Measurements from ENCODE around the gene HOXB2.
A peak's percentile ranks its signal among the peaks of the same experiment; 100 is the strongest.

Gene HOXB2

GRCh38 chr17:48553190-48553547 is 8.3 kb upstream of the HOXB2 start:
- H3K27me3 ChIP-seq (ENCODE audit: control insufficient read depth in 2 of 2, insufficient read depth in 2 of 2, low read length in 2 of 2), result peaks cover 0 to 3% of the 10 kb centered on the region in 2 donors
- H3K27ac ChIP-seq (ENCODE audit: low read depth in 2 of 2, low read length in 2 of 2), result peak overlapping the region in 1 of 2 donors; percentile 61
- H3K4me1 ChIP-seq (ENCODE audit: control insufficient read depth in 2 of 2, insufficient read depth in 2 of 2, low read length in 2 of 2), result peaks cover 18 to 25% of the 10 kb centered on the region in 2 donors
- no peak overlapping the region for H3K9ac ChIP-seq (ENCODE audit: low read depth in 1 of 2, low read length in 2 of 2)
- H3K4me3 ChIP-seq (ENCODE audit: low read length in 2 of 2), result no peak overlapping the region
- H3K36me3 ChIP-seq (ENCODE audit: control insufficient read depth in 2 of 2, insufficient read depth in 2 of 2, low read length in 2 of 2), result peaks cover 4 to 16% of the 10 kb centered on the region in 2 donors
- H3K9me3 ChIP-seq (ENCODE audit: control insufficient read depth in 2 of 2, low read length in 2 of 2), result no peaks in the 10 kb centered on the region

DNA sequence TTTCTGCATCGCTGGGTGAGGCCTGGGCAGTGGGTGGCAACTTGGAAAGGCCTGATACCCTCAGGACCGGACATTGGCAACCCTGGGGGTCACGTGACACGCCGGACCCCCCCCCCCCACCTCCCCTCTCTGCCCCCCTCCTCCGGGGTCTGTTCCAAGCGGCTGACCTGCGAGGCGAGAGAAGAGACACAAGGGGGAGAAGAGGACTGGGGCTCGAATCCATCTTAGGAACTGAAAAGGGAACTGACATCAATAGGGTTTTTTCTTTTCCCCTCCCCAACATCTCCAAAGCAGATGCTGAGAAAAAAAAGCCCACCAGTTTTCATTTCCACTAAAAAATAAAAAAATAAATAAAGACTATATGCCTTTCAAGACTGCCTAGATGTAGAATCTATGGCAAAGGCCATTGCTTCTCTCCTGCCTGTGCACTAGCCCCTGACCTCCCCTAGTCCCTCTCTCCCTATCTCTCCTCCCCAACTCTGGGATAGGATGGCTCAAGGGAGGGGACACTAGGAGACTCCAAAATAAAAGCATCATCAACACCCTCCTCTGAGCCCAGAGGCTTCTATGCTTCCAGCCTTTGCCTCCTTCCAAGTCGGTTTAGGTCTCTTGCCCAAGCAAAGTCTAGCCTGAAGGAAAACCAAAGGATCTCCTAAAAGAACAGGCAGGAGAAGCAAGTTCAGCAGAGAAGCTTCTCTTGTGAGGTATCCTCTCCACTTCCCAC is 7.7 kb upstream of the HOXB2 start:
- Histone ChIP-seq H3K4me3 (ENCODE audit: low read length in 2 of 2) (no peak overlapping the region), H3K27ac (ENCODE audit: low read depth in 2 of 2, low read length in 2 of 2) (peak overlapping the region; percentile 14 to 61), H3K27me3 (ENCODE audit: control insufficient read depth in 2 of 2, insufficient read depth in 2 of 2, low read length in 2 of 2) (peaks cover 0 to 3% of the 10 kb centered on the region in 2 donors), H3K36me3 (ENCODE audit: control insufficient read depth in 2 of 2, insufficient read depth in 2 of 2, low read length in 2 of 2) (peaks cover 4 to 16% of the 10 kb centered on the region in 2 donors), H3K9me3 (ENCODE audit: control insufficient read depth in 2 of 2, low read length in 2 of 2) (no peaks in the 10 kb centered on the region), H3K9ac (ENCODE audit: low read depth in 1 of 2, low read length in 2 of 2) (no peak overlapping the region), H3K4me1 (ENCODE audit: control insufficient read depth in 2 of 2, insufficient read depth in 2 of 2, low read length in 2 of 2) (peaks cover 17 to 24% of the 10 kb centered on the region in 2 donors)

GRCh38 chr17:48551596-48552465 is 6.9 kb upstream of the HOXB2 start:
- Histone ChIP-seq H3K36me3 (ENCODE audit: control insufficient read depth in 2 of 2, insufficient read depth in 2 of 2, low read length in 2 of 2) (peaks cover 4 to 16% of the 10 kb centered on the region in 2 donors), H3K4me1 (ENCODE audit: control insufficient read depth in 2 of 2, insufficient read depth in 2 of 2, low read length in 2 of 2) (peaks cover 10 to 19% of the 10 kb centered on the region in 2 donors), H3K9ac (ENCODE audit: low read depth in 1 of 2, low read length in 2 of 2) (no peak overlapping the region), H3K4me3 (ENCODE audit: low read length in 2 of 2) (no peak overlapping the region), H3K27ac (ENCODE audit: low read depth in 2 of 2, low read length in 2 of 2) (peak overlapping the region; percentile 14 to 61), H3K9me3 (ENCODE audit: control insufficient read depth in 2 of 2, low read length in 2 of 2) (no peaks in the 10 kb centered on the region), H3K27me3 (ENCODE audit: control insufficient read depth in 2 of 2, insufficient read depth in 2 of 2, low read length in 2 of 2) (peaks cover 0 to 1% of the 10 kb centered on the region in 2 donors)

GRCh38 chr17:48551214-48551555 is 6.3 kb upstream of the HOXB2 start:
- Histone ChIP-seq H3K27me3 (ENCODE audit: control insufficient read depth in 2 of 2, insufficient read depth in 2 of 2, low read length in 2 of 2) (no peaks in the 10 kb centered on the region), H3K9me3 (ENCODE audit: control insufficient read depth in 2 of 2, low read length in 2 of 2) (no peaks in the 10 kb centered on the region), H3K27ac (ENCODE audit: low read depth in 2 of 2, low read length in 2 of 2) (peak overlapping the region in 1 of 2 donors; percentile 32), H3K4me3 (ENCODE audit: low read length in 2 of 2) (no peak overlapping the region), H3K4me1 (ENCODE audit: control insufficient read depth in 2 of 2, insufficient read depth in 2 of 2, low read length in 2 of 2) (peaks cover 11 to 17% of the 10 kb centered on the region in 2 donors), H3K9ac (ENCODE audit: low read depth in 1 of 2, low read length in 2 of 2) (no peak overlapping the region), H3K36me3 (ENCODE audit: control insufficient read depth in 2 of 2, insufficient read depth in 2 of 2, low read length in 2 of 2) (peaks cover 4 to 16% of the 10 kb centered on the region in 2 donors)

GRCh38 chr17:48550502-48551213 is 5.7 kb upstream of the HOXB2 start:
- no peak overlapping the region for H3K9ac ChIP-seq (ENCODE audit: low read depth in 1 of 2, low read length in 2 of 2)
- no peak overlapping the region for H3K4me3 ChIP-seq (ENCODE audit: low read length in 2 of 2)
- H3K9me3 ChIP-seq (ENCODE audit: control insufficient read depth in 2 of 2, low read length in 2 of 2), result no peaks in the 10 kb centered on the region
- peaks cover 4 to 16% of the 10 kb centered on the region in 2 donors for H3K36me3 ChIP-seq (ENCODE audit: control insufficient read depth in 2 of 2, insufficient read depth in 2 of 2, low read length in 2 of 2)
- peaks cover 12 to 15% of the 10 kb centered on the region in 2 donors for H3K4me1 ChIP-seq (ENCODE audit: control insufficient read depth in 2 of 2, insufficient read depth in 2 of 2, low read length in 2 of 2)
- peak overlapping the region; percentile 27 to 32 for H3K27ac ChIP-seq (ENCODE audit: low read depth in 2 of 2, low read length in 2 of 2)
- H3K27me3 ChIP-seq (ENCODE audit: control insufficient read depth in 2 of 2, insufficient read depth in 2 of 2, low read length in 2 of 2), result no peaks in the 10 kb centered on the region

GRCh38 chr17:48549914-48550501 is 5.1 kb upstream of the HOXB2 start:
- no peak overlapping the region for H3K4me3 ChIP-seq (ENCODE audit: low read length in 2 of 2)
- H3K4me1 ChIP-seq (ENCODE audit: control insufficient read depth in 2 of 2, insufficient read depth in 2 of 2, low read length in 2 of 2), result peaks cover 18% of the 10 kb centered on the region in 2 donors
- H3K9me3 ChIP-seq (ENCODE audit: control insufficient read depth in 2 of 2, low read length in 2 of 2), result no peaks in the 10 kb centered on the region
- H3K27me3 ChIP-seq (ENCODE audit: control insufficient read depth in 2 of 2, insufficient read depth in 2 of 2, low read length in 2 of 2), result no peaks in the 10 kb centered on the region
- H3K9ac ChIP-seq (ENCODE audit: low read depth in 1 of 2, low read length in 2 of 2), result no peak overlapping the region
- H3K27ac ChIP-seq (ENCODE audit: low read depth in 2 of 2, low read length in 2 of 2), result peak overlapping the region in 1 of 2 donors; percentile 32
- H3K36me3 ChIP-seq (ENCODE audit: control insufficient read depth in 2 of 2, insufficient read depth in 2 of 2, low read length in 2 of 2), result peaks cover 4 to 16% of the 10 kb centered on the region in 2 donors

GRCh38 chr17:48549281-48549630 is 4.3 kb upstream of the HOXB2 start:
- Histone ChIP-seq H3K9ac (ENCODE audit: low read depth in 1 of 2, low read length in 2 of 2) (no peak overlapping the region), H3K9me3 (ENCODE audit: control insufficient read depth in 2 of 2, low read length in 2 of 2) (no peaks in the 10 kb centered on the region), H3K4me3 (ENCODE audit: low read length in 2 of 2) (no peak overlapping the region), H3K4me1 (ENCODE audit: control insufficient read depth in 2 of 2, insufficient read depth in 2 of 2, low read length in 2 of 2) (peaks cover 15 to 18% of the 10 kb centered on the region in 2 donors), H3K27ac (ENCODE audit: low read depth in 2 of 2, low read length in 2 of 2) (no peak overlapping the region), H3K36me3 (ENCODE audit: control insufficient read depth in 2 of 2, insufficient read depth in 2 of 2, low read length in 2 of 2) (peaks cover 4 to 14% of the 10 kb centered on the region in 2 donors), H3K27me3 (ENCODE audit: control insufficient read depth in 2 of 2, insufficient read depth in 2 of 2, low read length in 2 of 2) (no peaks in the 10 kb centered on the region)

DNA sequence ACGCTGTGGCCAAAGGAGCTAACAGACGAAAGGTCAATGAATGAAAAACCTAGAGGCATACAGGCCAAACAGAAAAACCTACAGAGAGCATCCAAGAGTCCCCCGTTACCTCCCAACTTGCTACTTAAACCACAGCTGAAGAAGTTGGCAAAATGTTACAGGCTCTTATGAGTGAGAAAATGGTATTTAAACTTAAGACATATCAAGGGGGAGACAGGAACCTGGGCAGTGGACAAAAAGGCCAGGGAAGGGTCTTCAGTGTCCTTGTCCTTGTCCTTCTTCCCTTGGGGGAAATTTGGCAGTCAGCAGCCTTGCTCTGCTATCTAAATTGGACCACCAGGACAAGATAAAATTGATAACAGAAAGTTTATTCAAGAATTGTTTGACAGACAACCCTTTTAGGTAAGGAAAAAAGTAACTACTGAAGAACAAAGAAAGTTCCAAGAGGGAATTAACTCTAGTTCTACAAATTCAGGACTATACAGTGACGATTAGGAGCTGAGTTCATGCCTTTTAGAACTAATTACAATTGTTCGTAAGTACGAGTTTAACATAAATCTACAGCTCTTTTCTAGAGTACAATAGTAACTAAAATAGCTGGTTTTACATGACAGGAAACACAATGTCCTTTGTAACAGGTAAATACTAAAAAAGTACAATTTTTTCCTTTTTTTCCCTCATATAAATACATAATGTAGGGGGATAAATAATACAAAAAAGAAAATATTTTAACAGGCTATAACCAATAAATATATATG is 3.8 kb upstream of the HOXB2 start:
- no peak overlapping the region for H3K9ac ChIP-seq (ENCODE audit: low read depth in 1 of 2, low read length in 2 of 2)
- peak overlapping the region; percentile 72 to 87 for H3K27ac ChIP-seq (ENCODE audit: low read depth in 2 of 2, low read length in 2 of 2)
- H3K4me1 ChIP-seq (ENCODE audit: control insufficient read depth in 2 of 2, insufficient read depth in 2 of 2, low read length in 2 of 2), result peaks cover 15 to 18% of the 10 kb centered on the region in 2 donors
- H3K4me3 ChIP-seq (ENCODE audit: low read length in 2 of 2), result no peak overlapping the region
- no peaks in the 10 kb centered on the region for H3K27me3 ChIP-seq (ENCODE audit: control insufficient read depth in 2 of 2, insufficient read depth in 2 of 2, low read length in 2 of 2)
- H3K36me3 ChIP-seq (ENCODE audit: control insufficient read depth in 2 of 2, insufficient read depth in 2 of 2, low read length in 2 of 2), result peaks cover 4 to 14% of the 10 kb centered on the region in 2 donors
- no peaks in the 10 kb centered on the region for H3K9me3 ChIP-seq (ENCODE audit: control insufficient read depth in 2 of 2, low read length in 2 of 2)

GRCh38 chr17:48547808-48548522 is 3.1 kb upstream of the HOXB2 start:
- H3K27me3 ChIP-seq (ENCODE audit: control insufficient read depth in 2 of 2, insufficient read depth in 2 of 2, low read length in 2 of 2), result peaks cover 0 to 1% of the 10 kb centered on the region in 2 donors
- peak overlapping the region; percentile 72 to 87 for H3K27ac ChIP-seq (ENCODE audit: low read depth in 2 of 2, low read length in 2 of 2)
- H3K4me1 ChIP-seq (ENCODE audit: control insufficient read depth in 2 of 2, insufficient read depth in 2 of 2, low read length in 2 of 2), result peaks cover 15 to 18% of the 10 kb centered on the region in 2 donors
- no peaks in the 10 kb centered on the region for H3K9me3 ChIP-seq (ENCODE audit: control insufficient read depth in 2 of 2, low read length in 2 of 2)
- peaks cover 4 to 14% of the 10 kb centered on the region in 2 donors for H3K36me3 ChIP-seq (ENCODE audit: control insufficient read depth in 2 of 2, insufficient read depth in 2 of 2, low read length in 2 of 2)
- peak overlapping the region; percentile 14 to 19 for H3K4me3 ChIP-seq (ENCODE audit: low read length in 2 of 2)
- H3K9ac ChIP-seq (ENCODE audit: low read depth in 1 of 2, low read length in 2 of 2), result peak overlapping the region in 1 of 2 donors; percentile 26
